ENCODE data around the gene OTOF. TPM values are rescaled to one million over a fixed set of nuclear protein-coding genes. Genes with fewer than 3 reads are reported as not detected.
A peak's percentile ranks its signal among the peaks of the same experiment; 100 is the strongest.

Gene OTOF
- total RNA-seq, 3 donors from 2014 or later: 0.60 TPM; not detected in 2

GRCh38 chr2:26479789-26480565 is 2.1 kb upstream of the OTOF start:
- ATAC-seq: no peak
- H3K36me3 ChIP-seq (ENCODE audit: low read depth): no peaks in the 10 kb centered on the region
- no peaks in the 10 kb centered on the region for H3K4me1 ChIP-seq (ENCODE audit: low read depth)
- H3K9me3 ChIP-seq: no peaks in the 10 kb centered on the region
- no peak for TF ChIP-seq CTCF (IDR thresholded peaks at IDR 0.05)
- peak in 1 of 3 donors; percentile 37 for DNase-seq
- no peak overlapping the region for H3K4me3 ChIP-seq
- intact Hi-C loops (cut with DNase I, micrococcal nuclease): no loop called here

- no peak for TF ChIP-seq CTCF (IDR thresholded peaks at IDR 0.05)
- intact Hi-C loops (cut with DNase I, micrococcal nuclease): no loop called here
- no peak for ATAC-seq
These were observed 1.3 kb upstream of the OTOF start for GRCh38 chr2:26479131-26479788.

GRCh38 chr2:26478366-26478765 is 442 bp upstream of the OTOF start:
- intact Hi-C loops (cut with DNase I, micrococcal nuclease): no loop called here
- ATAC-seq (no peak), DNase-seq (peak in 1 of 3 donors; percentile 10)
- Histone ChIP-seq H3K4me1 (ENCODE audit: low read depth) (no peaks in the 10 kb centered on the region), H3K36me3 (ENCODE audit: low read depth) (no peaks in the 10 kb centered on the region), H3K4me3 (no peak overlapping the region), H3K9me3 (no peaks in the 10 kb centered on the region)
- no peak for TF ChIP-seq CTCF (IDR thresholded peaks at IDR 0.05)

More at GRCh38 chr2:26479131-26479788, 1.3 kb upstream of the OTOF start:
- H3K9me3 ChIP-seq: no peaks in the 10 kb centered on the region
- H3K4me1 ChIP-seq (ENCODE audit: low read depth): no peaks in the 10 kb centered on the region
- no peak overlapping the region for H3K4me3 ChIP-seq
- H3K36me3 ChIP-seq (ENCODE audit: low read depth): no peaks in the 10 kb centered on the region
- peak in 1 of 3 donors; percentile 37 for DNase-seq

- no peak for ATAC-seq
- no peak for TF ChIP-seq CTCF (IDR thresholded peaks at IDR 0.05)
These were observed 606 bp downstream of the OTOF start for GRCh38 chr2:26477126-26477910.

GRCh38 chr2:26475832-26476501 is 2.0 kb downstream of the OTOF start:
- intact Hi-C loops (cut with DNase I, micrococcal nuclease): no loop called here
- Histone ChIP-seq H3K36me3 (ENCODE audit: low read depth) (no peaks in the 10 kb centered on the region), H3K9me3 (no peaks in the 10 kb centered on the region), H3K4me1 (ENCODE audit: low read depth) (no peaks in the 10 kb centered on the region), H3K4me3 (no peak overlapping the region)
- no peak for TF ChIP-seq CTCF (IDR thresholded peaks at IDR 0.05)
- ATAC-seq: no peak
- DNase-seq: peak in 1 of 3 donors; percentile 32

More at GRCh38 chr2:26477126-26477910, 606 bp downstream of the OTOF start:
- peak in 1 of 3 donors; percentile 35 for DNase-seq
- no peaks in the 10 kb centered on the region for H3K36me3 ChIP-seq (ENCODE audit: low read depth)
- no peak overlapping the region for H3K4me3 ChIP-seq
- no peaks in the 10 kb centered on the region for H3K4me1 ChIP-seq (ENCODE audit: low read depth)
- H3K9me3 ChIP-seq: no peaks in the 10 kb centered on the region
- intact Hi-C loops (cut with DNase I, micrococcal nuclease): no loop called here
